ENCODE results near the gene NANOG.
"Not testable (repeated sequence)": the region's sequence is repeated elsewhere in the genome, so short reads cannot be mapped to it uniquely, and the experiment has no call there.

- TF ChIP-seq CTCF, EP300 (IDR thresholded peaks at IDR 0.05): not testable (repeated sequence)
Observed at GRCh38 chr12:7833201-7833600, 44.0 kb downstream of the NANOG start.

Data from upper lobe of left lung (tissue), 4 donors.